ENCODE measurements around the gene CAMK1D. TPM values are rescaled to one million over a fixed set of nuclear protein-coding genes. Genes with fewer than 3 reads are reported as not detected.

Gene CAMK1D
- polyA plus RNA-seq, 1 donor, result 11.9 TPM

- DNase-seq, result no peak
These were observed 212.0 kb downstream of the CAMK1D start for GRCh38 chr10:12561307-12561706.

DNA sequence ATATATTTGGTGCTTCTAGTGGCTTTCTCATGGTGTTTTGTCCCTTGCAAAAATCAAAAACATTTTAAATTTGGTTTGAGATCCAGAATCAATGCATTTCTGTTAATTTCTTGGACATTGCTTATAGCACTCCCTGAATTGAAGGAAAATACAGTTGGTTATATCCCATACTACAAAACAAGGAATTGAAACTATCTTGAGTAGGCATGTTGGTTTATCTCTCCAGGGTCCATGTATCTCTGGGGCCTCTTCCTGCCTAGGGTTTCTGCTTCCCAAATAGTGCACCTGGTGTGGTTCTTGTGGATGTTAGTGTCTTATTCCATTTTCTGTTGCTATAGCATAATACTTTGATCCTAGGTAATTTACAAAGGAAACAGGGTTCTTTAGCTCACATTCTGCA, 212.4 kb downstream of the CAMK1D start:
- no peak for DNase-seq

- DNase-seq, result no peak
These were observed 214.1 kb downstream of the CAMK1D start for GRCh38 chr10:12563489-12563888.

GRCh38 chr10:12564173-12564572, 214.8 kb downstream of the CAMK1D start:
- no peak for DNase-seq

DNA sequence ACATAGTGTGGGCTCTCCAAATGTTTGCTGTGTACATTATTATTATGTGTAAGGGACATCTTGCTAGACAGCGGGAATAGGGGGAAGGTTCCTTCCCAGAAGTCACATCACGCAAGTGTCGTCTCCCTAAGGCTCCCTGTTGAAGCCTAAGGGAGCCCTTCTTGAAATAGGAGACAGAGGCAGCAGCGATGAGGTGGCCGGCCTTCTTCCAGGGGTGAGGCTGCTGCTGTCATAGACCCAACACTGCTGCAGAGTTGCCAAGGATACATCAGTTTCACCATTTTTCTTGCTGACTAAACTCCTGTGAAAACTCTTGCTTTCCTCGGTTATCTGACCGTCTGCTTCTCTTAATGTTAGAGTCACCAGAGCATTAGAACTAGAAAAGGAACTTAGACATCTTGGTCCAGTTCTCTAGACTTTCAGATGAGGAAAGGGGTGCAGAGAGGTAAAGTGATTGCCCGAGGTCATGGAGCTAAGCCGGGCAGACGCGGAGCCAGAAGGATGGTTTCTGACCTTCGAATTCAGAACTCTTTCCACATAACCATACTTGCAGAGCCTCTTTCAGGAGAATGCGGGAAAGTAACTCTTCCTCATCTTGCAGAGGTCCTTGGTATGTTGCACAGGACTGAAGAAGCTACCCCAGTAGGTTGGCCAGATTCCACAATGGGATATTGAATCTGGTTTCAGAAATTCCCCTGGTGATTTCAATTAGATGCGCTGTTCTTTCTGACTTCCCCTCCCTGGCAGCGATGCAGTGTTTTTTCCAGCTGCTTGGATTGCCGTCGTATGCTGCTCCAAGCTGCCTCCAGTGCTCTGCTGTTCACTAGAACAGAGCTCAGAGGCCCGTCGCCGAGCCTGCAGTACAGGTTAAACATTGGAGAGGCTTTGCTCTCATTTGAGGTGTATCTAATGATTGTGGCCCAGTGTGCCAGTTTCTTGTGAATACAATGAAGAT, 217.1 kb downstream of the CAMK1D start:
- no peak for DNase-seq

DNA sequence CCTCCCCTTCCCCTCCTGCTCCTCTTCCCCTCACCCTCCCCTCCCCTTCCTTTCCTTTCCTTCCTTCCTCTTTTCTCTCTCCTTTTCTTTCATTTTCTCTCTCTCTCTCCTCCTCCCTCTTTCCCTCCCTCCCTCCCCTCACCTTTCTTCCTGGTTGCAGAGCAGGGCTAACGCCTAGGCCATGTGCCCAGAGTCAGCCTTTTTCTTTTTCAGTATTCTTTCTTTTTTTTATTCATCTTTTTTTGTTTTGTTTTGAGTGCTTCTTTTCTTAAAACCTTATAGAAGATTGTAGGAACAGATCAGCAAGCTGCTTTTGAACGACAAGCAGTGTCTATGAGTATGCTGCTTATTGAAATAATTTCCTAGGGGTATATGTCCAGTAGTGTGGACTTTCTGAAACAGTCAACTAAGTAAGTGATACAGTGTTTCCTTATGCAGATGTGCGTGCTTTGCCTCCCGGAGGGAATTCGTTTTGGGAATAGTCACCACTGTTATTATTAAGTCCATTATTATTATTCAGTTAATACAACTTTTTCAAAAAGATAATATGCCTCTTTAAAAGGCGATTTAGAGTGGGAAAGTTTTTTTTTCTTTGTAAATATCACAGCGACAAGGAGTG, 219.2 kb downstream of the CAMK1D start:
- no peak for DNase-seq

DNA sequence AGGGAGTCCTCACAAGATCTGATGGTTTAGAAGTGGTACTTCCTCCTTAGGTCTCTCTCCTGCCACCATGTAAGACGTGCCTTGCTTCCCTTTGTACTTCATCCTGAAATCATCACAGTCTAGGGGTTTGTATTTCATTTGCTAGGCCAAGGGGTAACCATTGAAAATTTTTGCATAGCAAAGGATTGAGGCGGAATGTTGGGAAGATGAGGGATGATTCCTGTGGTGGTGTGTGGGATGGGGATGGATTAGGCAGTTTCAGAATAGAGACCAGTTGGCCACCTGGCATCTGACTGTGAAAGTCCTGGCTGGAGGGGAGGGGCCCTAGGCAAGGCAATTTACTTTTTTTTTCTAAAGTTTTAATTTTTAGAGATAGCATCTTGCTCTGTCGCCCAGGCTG, 222.9 kb downstream of the CAMK1D start:
- DNase-seq, result no peak

DNA sequence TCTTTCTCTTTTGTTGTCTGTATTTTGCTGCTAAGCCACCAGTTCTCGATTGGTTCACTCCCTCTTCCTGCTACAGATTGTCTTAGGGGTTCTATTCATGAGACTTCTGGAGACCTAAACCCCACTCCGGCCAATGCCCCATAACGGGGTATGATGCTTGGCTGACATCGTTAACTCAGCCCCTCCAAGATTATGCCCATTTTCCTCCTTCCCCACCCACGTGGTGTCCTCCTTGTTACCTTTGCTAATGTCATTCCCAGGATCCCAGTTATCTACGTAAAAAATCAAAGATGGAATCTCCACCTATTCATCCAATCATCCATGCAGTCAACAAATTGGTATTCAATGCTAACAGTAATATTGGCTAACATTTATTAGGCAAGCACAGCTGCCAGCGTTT, 228.3 kb downstream of the CAMK1D start:
- DNase-seq, result no peak

GRCh38 chr10:12579954-12580858, 230.9 kb downstream of the CAMK1D start:
- DNase-seq, result no peak

GRCh38 chr10:12583891-12584595, 234.7 kb downstream of the CAMK1D start:
- DNase-seq, result no peak

- DNase-seq, result no peak
These were observed 237.4 kb downstream of the CAMK1D start for GRCh38 chr10:12586741-12587140.

- DNase-seq, result no peak
These were observed 238.1 kb downstream of the CAMK1D start for GRCh38 chr10:12587451-12587888.

- no peak for DNase-seq
These were observed 238.9 kb downstream of the CAMK1D start for GRCh38 chr10:12588091-12588860.

- no peak for DNase-seq
These were observed 239.9 kb downstream of the CAMK1D start for GRCh38 chr10:12589291-12589690.

DNA sequence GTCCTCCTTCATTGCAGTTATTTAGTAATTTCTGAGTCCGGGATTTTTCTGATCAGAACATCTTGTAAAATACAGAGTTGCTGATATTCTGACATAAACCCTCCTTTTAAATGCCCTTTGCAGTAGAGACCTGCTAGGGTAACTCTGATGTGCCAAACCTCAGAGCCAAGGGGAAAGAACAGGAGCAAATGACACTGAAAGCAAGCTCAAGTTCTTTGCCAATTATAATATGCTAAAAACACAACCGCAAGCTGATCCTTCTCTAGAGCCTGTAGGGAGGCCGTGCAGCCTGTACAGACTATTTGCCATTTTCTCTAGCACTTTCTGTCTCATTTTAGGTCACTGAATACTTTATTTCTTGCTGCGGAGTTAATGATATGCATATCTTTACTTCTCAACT, 240.4 kb downstream of the CAMK1D start:
- DNase-seq, result no peak

GRCh38 chr10:12590675-12591659, 241.6 kb downstream of the CAMK1D start:
- no peak for DNase-seq

GRCh38 chr10:12592967-12593366, 243.6 kb downstream of the CAMK1D start:
- DNase-seq, result no peak

DNA sequence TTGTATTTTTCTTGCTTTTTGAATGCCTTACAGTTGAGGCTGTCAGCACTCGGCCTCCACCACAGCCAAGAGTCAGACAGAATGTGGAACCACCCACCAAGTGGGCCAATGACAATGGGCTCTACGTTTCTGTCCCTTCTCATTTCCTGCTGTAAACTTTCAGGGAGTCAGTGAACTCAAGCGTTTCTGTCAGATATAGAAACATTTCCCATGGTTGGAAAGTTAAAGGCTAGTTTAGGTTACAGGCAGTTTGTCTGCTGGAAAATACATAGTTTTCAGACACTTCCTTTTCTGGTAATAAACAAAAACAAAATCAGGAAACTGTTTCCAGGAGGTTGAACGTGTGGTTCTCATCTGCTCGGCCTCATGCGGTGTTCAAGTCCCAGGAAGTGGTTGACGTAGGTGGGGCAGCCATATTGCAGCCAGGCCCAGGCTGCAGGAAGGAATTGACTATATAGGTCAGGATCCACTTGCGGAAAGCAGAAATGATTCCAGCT, 245.1 kb downstream of the CAMK1D start:
- no peak for DNase-seq

- no peak for DNase-seq
These were observed 246.7 kb downstream of the CAMK1D start for GRCh38 chr10:12595936-12596576.

Measured in left kidney (tissue), 2 donors.